Keratinocyte (primary cell): ENCODE data around the gene DAPK1. TPM values are rescaled to one million over a fixed set of nuclear protein-coding genes. Genes with fewer than 3 reads are reported as not detected.

ENCODE experiments used
- DNase-seq: peaks from one replicate; pipeline ENCODE4 v3.0.0-alpha.2; 2011; ENCODE audit warnings: low read depth, missing footprints, low spot score
- FAIRE-seq: peaks from 2 replicates; lab custom pipeline; 2011; peaks lifted over from hg19 to GRCh38; lab: Jason Lieb, UNC
- H2AFZ ChIP-seq: 2 replicates; pipeline ENCODE4 v1.6.0; 2012; ENCODE audit warnings: low read length, control low read depth, inconsistent platforms; ENCODE audit not compliant: control insufficient read depth
- H3K27ac ChIP-seq: 2 replicates; pipeline ENCODE4 v1.5.1; 2011; ENCODE audit warnings: low read length; ENCODE audit not compliant: control insufficient read depth, insufficient read depth
- H3K27me3 ChIP-seq: 3 replicates; pipeline ENCODE4 v1.6.0; 2011; ENCODE audit warnings: low read length; ENCODE audit not compliant: control insufficient read depth, insufficient read depth; ENCODE audit errors: extremely low read depth
- H3K36me3 ChIP-seq, 2 experiments: 2 replicates in 1 of 2; 3 replicates in 1 of 2; pipeline ENCODE4 v1.5.1; 2011; ENCODE audit warnings: low read length in 2 of 2, mild to moderate bottlenecking in 1 of 2; ENCODE audit not compliant: control insufficient read depth in 2 of 2, insufficient read depth in 2 of 2; ENCODE audit errors: extremely low read depth in 1 of 2
- H3K4me1 ChIP-seq: 3 replicates; pipeline ENCODE4 v1.5.1; 2011; ENCODE audit warnings: low read length; ENCODE audit not compliant: control insufficient read depth, insufficient read depth; ENCODE audit errors: extremely low read depth
- H3K4me2 ChIP-seq: 3 replicates; pipeline ENCODE4 v1.6.0; 2011; ENCODE audit warnings: low read depth, low read length; ENCODE audit not compliant: control insufficient read depth, insufficient read depth; ENCODE audit errors: extremely low read depth
- H3K4me3 ChIP-seq, 3 experiments: fragments of 200-600 bp in 1 of 3; sonication (generic) in 1 of 3; 2 replicates in 2 of 3; 3 replicates in 1 of 3; pipeline ENCODE4 v1.5.1; 2011 to 2016; ENCODE audit warnings: low read length in 3 of 3, mild to moderate bottlenecking in 3 of 3, control low read depth in 2 of 3, inconsistent platforms in 1 of 3, low read depth in 1 of 3, mixed read lengths in 1 of 3, mixed run types in 1 of 3, moderate library complexity in 1 of 3; ENCODE audit not compliant: control insufficient read depth in 2 of 3, insufficient read depth in 2 of 3; ENCODE audit errors: extremely low read depth in 1 of 3
- H3K79me2 ChIP-seq: 2 replicates; pipeline ENCODE4 v1.6.0; 2012; ENCODE audit warnings: low read length; ENCODE audit not compliant: control insufficient read depth, insufficient read depth
- H3K9ac ChIP-seq: 3 replicates; pipeline ENCODE4 v1.6.0; 2011; ENCODE audit warnings: low read length; ENCODE audit not compliant: control insufficient read depth, insufficient read depth; ENCODE audit errors: extremely low read depth
- H3K9me1 ChIP-seq: 3 replicates; pipeline ENCODE4 v1.6.0; 2011; ENCODE audit warnings: low read length; ENCODE audit not compliant: control insufficient read depth, insufficient read depth; ENCODE audit errors: extremely low read depth
- H3K9me3 ChIP-seq: 2 replicates; pipeline ENCODE4 v1.5.1; 2012; ENCODE audit warnings: low read depth, low read length; ENCODE audit not compliant: control insufficient read depth
- H4K20me1 ChIP-seq: 3 replicates; pipeline ENCODE4 v1.6.0; 2011; ENCODE audit warnings: low read length; ENCODE audit not compliant: control insufficient read depth, insufficient read depth; ENCODE audit errors: extremely low read depth
- CTCF ChIP-seq, 3 experiments: IDR thresholded peaks in 1 of 3; conservative IDR thresholded peaks in 1 of 3; optimal IDR thresholded peaks in 1 of 3; 2 replicates in 2 of 3; 3 replicates in 1 of 3; pipeline versions ENCODE3 to v1.5.1; 2011; ENCODE audit warnings: low read length in 3 of 3, mild to moderate bottlenecking in 3 of 3, moderate library complexity in 2 of 3, control low read depth in 1 of 3, inconsistent platforms in 1 of 3; ENCODE audit not compliant: insufficient read depth in 2 of 3; ENCODE audit errors: extremely low read depth in 1 of 3
- EZH2 ChIP-seq: IDR thresholded peaks from one replicate; pipeline ENCODE4 v1.6.1; 2012; ENCODE audit warnings: inconsistent platforms, mild to moderate bottlenecking, low read length, moderate library complexity
- dilution Hi-C: fragments of 300-500 bp; cut with MboI; formaldehyde crosslinking; loops from one replicate; pipeline ENCODE4 v1.7.0; 2020; ENCODE audit warnings: low sequenced_read_pairs; ENCODE audit not compliant: extremely low pct_ligation_motif_present
- polyA plus RNA-seq, 5 experiments: library from polyadenylated mRNA; depleted of rRNA in 3 of 5; stranded (reverse) in 3 of 5; stranded (forward) in 1 of 5; unstranded in 1 of 5; fragments of >200 nt; gene quantifications; 1 replicate in 1 of 5; 2 replicates in 3 of 5; 3 replicates in 1 of 5; pipeline versions ENCODE4 v1.2.1 to v1.2.3, GENCODE V29; 2011 to 2012; ENCODE audit warnings: missing spikeins in 2 of 5, low read depth in 1 of 5, low replicate concordance in 1 of 5

DAPK1 gene
- polyA plus RNA-seq, 1 donor (not counting 4 experiments of a cell fraction or from before 2014, with no cell fraction given) = 2.8 TPM

GRCh38 chr9:87554171-87554910 lies 56.7 kb downstream of the DAPK1 start:
- Histone ChIP-seq H3K4me1 (no peaks in the 10 kb centered on the region), H3K4me3 (no peak overlapping the region), H3K9me1 (no peaks in the 10 kb centered on the region), H4K20me1 (no peaks in the 10 kb centered on the region), H3K27me3 (no peaks in the 10 kb centered on the region), H3K4me2 (no peak overlapping the region), H3K9ac (no peak overlapping the region), H3K9me3 (no peaks in the 10 kb centered on the region), H2AFZ (no peak overlapping the region), H3K79me2 (no peaks in the 10 kb centered on the region), H3K36me3 (no peaks in the 10 kb centered on the region), H3K27ac (no peak overlapping the region)
- FAIRE-seq (no peak), DNase-seq (no peak)
- dilution Hi-C loops = no loop called here
- no peak for TF ChIP-seq EZH2
- no peak for TF ChIP-seq CTCF (optimal IDR thresholded peaks at IDR 0.05 in 1 of 3, IDR thresholded peaks at IDR 0.05 in 1 of 3, conservative IDR thresholded peaks at IDR 0.05 in 1 of 3; ENCODE audit: extremely low read depth in 1 of 3, insufficient read depth in 2 of 3, low read length in 3 of 3)

- no peak overlapping the region for H2AFZ ChIP-seq
- FAIRE-seq (no peak), DNase-seq (no peak)
- no peaks in the 10 kb centered on the region for H3K4me1 ChIP-seq
- no peak overlapping the region for H3K9ac ChIP-seq
- dilution Hi-C loops = no loop called here
- H3K79me2 ChIP-seq = no peaks in the 10 kb centered on the region
- H3K27me3 ChIP-seq = no peaks in the 10 kb centered on the region
- no peaks in the 10 kb centered on the region for H4K20me1 ChIP-seq
- no peaks in the 10 kb centered on the region for H3K9me3 ChIP-seq
- H3K27ac ChIP-seq = no peak overlapping the region
- no peaks in the 10 kb centered on the region for H3K36me3 ChIP-seq
- no peaks in the 10 kb centered on the region for H3K9me1 ChIP-seq
- no peak overlapping the region for H3K4me2 ChIP-seq
- no peak overlapping the region for H3K4me3 ChIP-seq
- TF ChIP-seq CTCF (optimal IDR thresholded peaks at IDR 0.05 in 1 of 3, IDR thresholded peaks at IDR 0.05 in 1 of 3, conservative IDR thresholded peaks at IDR 0.05 in 1 of 3; ENCODE audit: extremely low read depth in 1 of 3, insufficient read depth in 2 of 3, low read length in 3 of 3) (no peak), EZH2 (no peak)
Observed at GRCh38 chr9:87554976-87555375, 57.3 kb downstream of the DAPK1 start.
